Calu3 (cell line): ENCODE data around the gene TLK1. TPM values are rescaled to one million over a fixed set of nuclear protein-coding genes. Genes with fewer than 3 reads are reported as not detected.

Experiments used
- BruUV-seq: library from RNA; stranded (reverse); fragments of 400-500 nt; replicated peaks from 2 replicates; lab custom pipeline; 2021; lab: Mats Ljungman, UMichigan
- CTCF ChIA-PET: fragments of 300-600 bp; sonication (Branson Sonifier 250); formaldehyde crosslinking; loops from one replicate; lab custom pipeline; 2022; ENCODE audit warnings: antibody characterized with exemption; lab: Charles Lee
- DNase-seq: peaks from one replicate; pipeline ENCODE4 v3.0.0; 2022
- H3K27ac Mint-ChIP-seq: one replicate; pipeline ENCODE4 v1.8.0; 2022; ENCODE audit warnings: mixed read lengths; ENCODE audit not compliant: unreplicated experiment
- H3K27me3 Mint-ChIP-seq: one replicate; pipeline ENCODE4 v1.8.0; 2022; ENCODE audit warnings: mixed read lengths; ENCODE audit not compliant: unreplicated experiment
- H3K36me3 Mint-ChIP-seq: one replicate; pipeline ENCODE4 v1.8.0; 2022; ENCODE audit warnings: mild to moderate bottlenecking, moderate library complexity, mixed read lengths; ENCODE audit not compliant: insufficient read depth, unreplicated experiment
- H3K4me1 Mint-ChIP-seq: one replicate; pipeline ENCODE4 v1.8.0; 2022; ENCODE audit warnings: mild to moderate bottlenecking, low read depth, mixed read lengths; ENCODE audit not compliant: unreplicated experiment
- H3K4me3 Mint-ChIP-seq: one replicate; pipeline ENCODE4 v1.8.0; 2022; ENCODE audit warnings: mild to moderate bottlenecking, low read depth, moderate library complexity, mixed read lengths; ENCODE audit not compliant: unreplicated experiment
- H3K9me3 Mint-ChIP-seq: one replicate; pipeline ENCODE4 v1.8.0; 2022; ENCODE audit warnings: low read depth, mixed read lengths; ENCODE audit not compliant: unreplicated experiment
- CTCF ChIP-seq: fragments of 200-600 bp; IDR thresholded peaks from one replicate; pipeline ENCODE4 v1.8.0; 2022; ENCODE audit warnings: antibody characterized with exemption; ENCODE audit not compliant: unreplicated experiment
- intact Hi-C: fragments of 100-400 bp; cut with micrococcal nuclease; formaldehyde crosslinking; loops from one replicate; pipeline ENCODE4 v1.10.0; 2022; ENCODE audit not compliant: unreplicated experiment
- total RNA-seq: library from RNA; stranded (reverse); gene quantifications from 2 replicates; pipeline ENCODE4 v1.2.3, GENCODE V29; 2022

The TLK1 gene
- total RNA-seq, 1 experiment from 2014 or later: 64.7 TPM

GRCh38 chr2:171169839-171170238 lies 9.1 kb upstream of the TLK1 start:
- TF ChIP-seq CTCF: no peak
- H3K4me3 Mint-ChIP-seq: no peak overlapping the region
- no peaks in the 10 kb centered on the region for H3K27me3 Mint-ChIP-seq
- no peak for DNase-seq
- intact Hi-C loops: no loop called here
- H3K27ac Mint-ChIP-seq: no peak overlapping the region
- BruUV-seq: no TSS peak
- H3K4me1 Mint-ChIP-seq: peaks cover 18% of the 10 kb centered on the region
- no peaks in the 10 kb centered on the region for H3K36me3 Mint-ChIP-seq
- peaks cover 3% of the 10 kb centered on the region for H3K9me3 Mint-ChIP-seq
- CTCF ChIA-PET: interaction anchor here (0.7 kb wide), 1 partner anchor 128 kb away, joined by 3 read pairs; no protein-coding TSS in a partner anchor

- TF ChIP-seq CTCF: no peak
- peaks cover 16% of the 10 kb centered on the region for H3K4me1 Mint-ChIP-seq
- H3K4me3 Mint-ChIP-seq: no peak overlapping the region
- no peaks in the 10 kb centered on the region for H3K36me3 Mint-ChIP-seq
- no peaks in the 10 kb centered on the region for H3K27me3 Mint-ChIP-seq
- DNase-seq: no peak
- H3K27ac Mint-ChIP-seq: no peak overlapping the region
- intact Hi-C loops: no loop called here
- CTCF ChIA-PET: no interaction called here
- no TSS peak for BruUV-seq
- peaks cover 3% of the 10 kb centered on the region for H3K9me3 Mint-ChIP-seq
Measured at GRCh38 chr2:171169333-171169732, 8.6 kb upstream of the TLK1 start.

- Mint-ChIP-seq H3K9me3 (peaks cover under 1% of the 10 kb centered on the region), H3K36me3 (no peaks in the 10 kb centered on the region), H3K4me3 (no peak overlapping the region), H3K27ac (no peak overlapping the region), H3K4me1 (peaks cover 7% of the 10 kb centered on the region), H3K27me3 (no peaks in the 10 kb centered on the region)
- BruUV-seq: no TSS peak
- no peak for DNase-seq
- intact Hi-C loops: no loop called here
- CTCF ChIA-PET: no interaction called here
- TF ChIP-seq CTCF: no peak
Measured at GRCh38 chr2:171167352-171167997, 6.8 kb upstream of the TLK1 start.

GRCh38 chr2:171166328-171166983 lies 5.8 kb upstream of the TLK1 start:
- intact Hi-C loops: no loop called here
- CTCF ChIA-PET: no interaction called here
- TF ChIP-seq CTCF: no peak

More at GRCh38 chr2:171166328-171166983, 5.8 kb upstream of the TLK1 start:
- no peak overlapping the region for H3K4me3 Mint-ChIP-seq
- H3K27ac Mint-ChIP-seq: no peak overlapping the region
- H3K9me3 Mint-ChIP-seq: no peaks in the 10 kb centered on the region
- no peak for DNase-seq
- H3K36me3 Mint-ChIP-seq: peaks cover 4% of the 10 kb centered on the region
- H3K27me3 Mint-ChIP-seq: no peaks in the 10 kb centered on the region
- H3K4me1 Mint-ChIP-seq: peaks cover 7% of the 10 kb centered on the region
- no TSS peak for BruUV-seq
